ENCODE results near the gene RNF31.

DNA sequence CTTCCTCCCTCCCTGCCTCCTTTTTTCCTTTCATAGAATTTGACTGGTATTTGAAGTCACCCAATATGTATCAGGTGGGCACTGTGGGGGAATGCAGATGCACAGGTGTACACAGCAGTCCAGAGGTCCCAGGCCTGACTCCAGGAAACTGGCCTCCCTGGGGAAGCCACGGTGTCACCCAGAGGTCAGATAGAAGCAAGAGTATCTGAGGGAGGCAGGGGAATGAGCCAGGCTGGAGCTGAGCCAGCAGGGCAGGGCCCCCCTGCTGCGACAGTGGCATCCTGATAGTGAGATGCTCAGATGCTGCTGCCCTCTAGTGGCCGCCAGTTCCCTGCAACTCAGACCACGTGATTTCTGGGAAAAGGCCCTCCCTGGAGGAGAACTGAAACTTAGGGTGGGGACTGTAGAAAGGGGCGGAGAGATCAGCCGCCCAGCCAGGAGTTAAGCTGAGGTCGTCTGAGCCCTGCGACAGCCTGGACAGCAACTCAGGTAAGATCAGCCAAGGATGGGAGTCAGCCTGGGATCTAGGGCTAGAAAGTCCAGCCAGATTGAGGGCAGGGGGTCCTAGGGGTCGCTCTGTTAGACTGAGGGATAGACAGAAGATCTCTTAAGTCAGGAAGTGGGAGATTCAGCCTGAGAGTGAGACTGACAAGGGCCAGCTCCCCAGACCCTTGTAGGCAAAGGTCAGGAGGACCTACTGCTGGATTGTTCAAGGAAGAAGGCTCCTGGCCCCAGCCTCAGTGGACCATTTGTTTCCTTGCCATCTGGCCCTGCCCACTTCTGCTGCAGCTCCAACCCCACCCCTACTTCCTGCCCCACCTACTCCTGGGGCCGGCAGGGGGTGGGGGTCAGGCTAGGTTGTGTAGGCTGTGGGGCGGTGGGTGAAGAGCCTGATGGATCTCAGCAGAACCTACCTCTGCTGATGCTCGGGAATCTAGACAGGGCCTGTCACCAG, 13.8 kb downstream of the RNF31 start, which contains the start of gene IRF9:
- TF ChIP-seq, protein P1, sequence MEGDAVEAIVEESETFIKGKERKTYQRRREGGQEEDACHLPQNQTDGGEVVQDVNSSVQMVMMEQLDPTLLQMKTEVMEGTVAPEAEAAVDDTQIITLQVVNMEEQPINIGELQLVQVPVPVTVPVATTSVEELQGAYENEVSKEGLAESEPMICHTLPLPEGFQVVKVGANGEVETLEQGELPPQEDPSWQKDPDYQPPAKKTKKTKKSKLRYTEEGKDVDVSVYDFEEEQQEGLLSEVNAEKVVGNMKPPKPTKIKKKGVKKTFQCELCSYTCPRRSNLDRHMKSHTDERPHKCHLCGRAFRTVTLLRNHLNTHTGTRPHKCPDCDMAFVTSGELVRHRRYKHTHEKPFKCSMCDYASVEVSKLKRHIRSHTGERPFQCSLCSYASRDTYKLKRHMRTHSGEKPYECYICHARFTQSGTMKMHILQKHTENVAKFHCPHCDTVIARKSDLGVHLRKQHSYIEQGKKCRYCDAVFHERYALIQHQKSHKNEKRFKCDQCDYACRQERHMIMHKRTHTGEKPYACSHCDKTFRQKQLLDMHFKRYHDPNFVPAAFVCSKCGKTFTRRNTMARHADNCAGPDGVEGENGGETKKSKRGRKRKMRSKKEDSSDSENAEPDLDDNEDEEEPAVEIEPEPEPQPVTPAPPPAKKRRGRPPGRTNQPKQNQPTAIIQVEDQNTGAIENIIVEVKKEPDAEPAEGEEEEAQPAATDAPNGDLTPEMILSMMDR (IDR thresholded peaks at IDR 0.05), result peak; percentile 96
- no peak for TF ChIP-seq ZFX (IDR thresholded peaks at IDR 0.05; ENCODE audit: borderline replicate concordance)

All from 22Rv1 (cell line).